Measurements from ENCODE around the gene DEXI. TPM values are rescaled to one million over a fixed set of nuclear protein-coding genes. Genes with fewer than 3 reads are reported as not detected.

DEXI gene
- total and polyA plus RNA-seq, 12 donors, result 52.6 to 303 (median 97.1) TPM

GRCh38 chr16:10972819-10973464 is 30.7 kb upstream of the DEXI start:
- Histone ChIP-seq H3K27me3 (no peaks in the 10 kb centered on the region), H3K27ac (no peak overlapping the region), H3K4me3 (no peak overlapping the region), H3K36me3 (replicated peaks in 1 of 2) (peaks cover 0 to 14% of the 10 kb centered on the region in 2 donors), H3K4me1 (replicated peaks in 1 of 2) (no peaks in the 10 kb centered on the region), H3K9me3 (replicated peaks in 1 of 3) (no peaks in the 10 kb centered on the region)
- TF ChIP-seq CTCF (IDR thresholded peaks at IDR 0.05) (no peak), POLR2A (IDR thresholded peaks at IDR 0.05) (no peak)
- intact Hi-C loops (cut with DNase I), result loop anchor here in 1 of 2 donors (5.0 kb wide), 1 partner anchor 384 kb away; no protein-coding TSS in a partner anchor
- WGBS, 4 donors, result 81 to 90% (median 87%) methylated on average over 12 of the region's 12 CpGs
- DNase-seq, result no peak

- DNase-seq, result no peak
- WGBS, 4 donors, result 34 to 43% (median 40%) methylated on average over 4 of the region's 4 CpGs
- Histone ChIP-seq H3K9me3 (replicated peaks in 1 of 3) (no peaks in the 10 kb centered on the region), H3K4me3 (no peak overlapping the region), H3K4me1 (replicated peaks in 1 of 2) (no peaks in the 10 kb centered on the region), H3K27me3 (no peaks in the 10 kb centered on the region), H3K36me3 (replicated peaks in 1 of 2) (peaks cover 0 to 8% of the 10 kb centered on the region in 2 donors), H3K27ac (no peak overlapping the region)
- TF ChIP-seq POLR2A (IDR thresholded peaks at IDR 0.05) (no peak), CTCF (IDR thresholded peaks at IDR 0.05) (no peak)
- intact Hi-C loops (cut with DNase I), result loop anchor here in 1 of 2 donors (5.0 kb wide), 1 partner anchor 385 kb away; no protein-coding TSS in a partner anchor
Measured at GRCh38 chr16:10972108-10972818, 30.0 kb upstream of the DEXI start.

- H3K27me3 ChIP-seq, result no peaks in the 10 kb centered on the region
- H3K4me3 ChIP-seq, result no peak overlapping the region
- H3K9me3 ChIP-seq (replicated peaks in 1 of 3), result no peaks in the 10 kb centered on the region
- intact Hi-C loops (cut with DNase I), result loop anchor here in 1 of 2 donors (2.0 to 5.0 kb wide), 2 partner anchors 285 to 386 kb away; partner anchors contain the start of gene SOCS1
- TF ChIP-seq POLR2A (IDR thresholded peaks at IDR 0.05), result no peak
- TF ChIP-seq CTCF (IDR thresholded peaks at IDR 0.05), result peak; percentile 74 to 88 (median 85)
- DNase-seq, result peak in 5 of 7 donors; percentile 44 to 74 (median 58)
- WGBS, 4 donors, result 26 to 49% (median 48%) methylated on average over 3 of the region's 3 CpGs
- H3K27ac ChIP-seq, result no peak overlapping the region
- peaks cover 0 to 4% of the 10 kb centered on the region in 2 donors for H3K36me3 ChIP-seq (replicated peaks in 1 of 2)
- H3K4me1 ChIP-seq (replicated peaks in 1 of 2), result no peaks in the 10 kb centered on the region
Measured at GRCh38 chr16:10971560-10971961, 29.3 kb upstream of the DEXI start.

GRCh38 chr16:10970065-10970464 is 27.8 kb upstream of the DEXI start:
- H3K36me3 ChIP-seq (replicated peaks in 1 of 2), result peaks cover 0 to 4% of the 10 kb centered on the region in 2 donors
- H3K4me1 ChIP-seq (replicated peaks in 1 of 2), result no peaks in the 10 kb centered on the region
- DNase-seq, result no peak
- intact Hi-C loops (cut with DNase I), result loop anchor here in 1 of 2 donors (2.0 to 5.0 kb wide), 2 partner anchors 287 to 387 kb away; partner anchors contain the start of gene SOCS1
- H3K27ac ChIP-seq, result no peak overlapping the region
- TF ChIP-seq CTCF (IDR thresholded peaks at IDR 0.05) (no peak), POLR2A (IDR thresholded peaks at IDR 0.05) (no peak)
- H3K27me3 ChIP-seq, result no peaks in the 10 kb centered on the region
- 88 to 100% (median 92%) methylated on average over 2 of the region's 2 CpGs for WGBS, 4 donors
- H3K4me3 ChIP-seq, result no peak overlapping the region
- H3K9me3 ChIP-seq (replicated peaks in 1 of 3), result no peaks in the 10 kb centered on the region

Measured in adrenal gland (tissue), 12 donors.